Right lobe of liver (tissue), 6 donors: ENCODE data around the gene SOX8. TPM values are rescaled to one million over a fixed set of nuclear protein-coding genes. Genes with fewer than 3 reads are reported as not detected.

Experiments used
- ATAC-seq, 4 donors: fragments of 200-7000 bp; cut with Tn5 transposase; one replicate each; pipeline ENCODE4 v1.9.1; 2020; ENCODE audit warnings: mild to moderate bottlenecking in 4 of 4, moderate library complexity in 4 of 4
- DNase-seq, 3 donors: peaks; one replicate each; pipeline ENCODE4 v3.0.0-alpha.2; 2020
- H3K27ac ChIP-seq, 3 donors: fragments of 200-600 bp; one replicate each; pipeline ENCODE4 v1.8.0; 2022
- H3K27me3 ChIP-seq, 2 donors: fragments of 200-600 bp; one replicate each; pipeline ENCODE4 v1.8.0; 2022
- H3K36me3 ChIP-seq, 4 donors: fragments of 200-600 bp; sonication (generic) in 1 of 4; one replicate each; pipeline versions ENCODE4 v1.5.1 to v1.8.0; 2017 to 2022; ENCODE audit warnings: control low read depth in 1 of 4
- H3K4me1 ChIP-seq, 4 donors: fragments of 200-600 bp; sonication (generic) in 1 of 4; one replicate each; pipeline versions ENCODE4 v1.5.1 to v1.8.0; 2017 to 2022; ENCODE audit warnings: control low read depth in 1 of 4
- H3K4me3 ChIP-seq, 3 donors: fragments of 200-600 bp; one replicate each; pipeline ENCODE4 v1.8.0; 2022
- H3K9me3 ChIP-seq, 4 donors: fragments of 200-600 bp; sonication (generic) in 1 of 4; one replicate each; pipeline versions ENCODE4 v1.5.1 to v1.8.0; 2017 to 2022; ENCODE audit warnings: control low read depth in 1 of 4
- POLR2A ChIP-seq: fragments of 450-650 bp; IDR thresholded peaks from one replicate; pipeline ENCODE4 v1.6.1; 2017; ENCODE audit warnings: antibody characterized with exemption, mild to moderate bottlenecking
- WGBS: methylation state at CpG from one replicate; pipeline ENCODE4 v1.1.6; 2018; ENCODE audit warnings: low coverage, low lambda C conversion rate; ENCODE audit not compliant: insufficient coverage; ENCODE audit errors: missing lambda C conversion rate; 5-methylcytosine and 5-hydroxymethylcytosine counted together
- intact Hi-C, 2 donors: fragments of 100-400 bp; cut with DNase I; formaldehyde crosslinking; loops; one replicate each; pipeline versions ENCODE4 v1.11.2 to v1.14.1; 2022
- total RNA-seq, 6 experiments: library from RNA; depleted of rRNA in 2 of 6; stranded (reverse); fragments of >200 nt in 2 of 6; fragmentation: NEBNext Ultra II Directional in 3 of 6; extraction: Animal tissue kit (Norgen Biotek cat#: 25700) in 3 of 6; gene quantifications; one replicate each; pipeline versions ENCODE4 v1.1.0 to v1.2.4, GENCODE V29; 2016 to 2023
- TF ChIP-seq, protein P1 (sequence below), 4 donors: fragments of 200-600 bp in 3 of 4; fragments of 450-650 bp in 1 of 4; IDR thresholded peaks; one replicate each; pipeline versions ENCODE4 v1.5.1 to v1.8.0; 2016 to 2022; ENCODE audit warnings: antibody characterized with exemption in 4 of 4, mild to moderate bottlenecking in 2 of 4
- donor health status: DM: no; HTN: yes; CAD: no.
- donor health status: DM: no; HTN: no; CAD: no.
- donor health status: DM: no; HTN: no; CAD: no.
- donor health status: DM: no; HTN: yes; CAD: no.
- donor health status: DM: no; HTN: yes; CAD: no.

SOX8 gene
- total RNA-seq, 6 experiments from 2014 or later, result 0.07 to 0.13 (median 0.09) TPM; not detected in 3

- Histone ChIP-seq H3K27ac (no peak overlapping the region), H3K9me3 (no peaks in the 10 kb centered on the region), H3K27me3 (no peaks in the 10 kb centered on the region), H3K4me3 (no peak overlapping the region), H3K4me1 (no peaks in the 10 kb centered on the region), H3K36me3 (no peaks in the 10 kb centered on the region)
- WGBS, result no CpG with 5 or more reads among the region's 39 CpGs
- intact Hi-C loops, result no loop called here
- ATAC-seq (peak; percentile 18 to 35 (median 24)), DNase-seq (no peak)
- no peak for TF ChIP-seq POLR2A
- TF ChIP-seq, protein P1, sequence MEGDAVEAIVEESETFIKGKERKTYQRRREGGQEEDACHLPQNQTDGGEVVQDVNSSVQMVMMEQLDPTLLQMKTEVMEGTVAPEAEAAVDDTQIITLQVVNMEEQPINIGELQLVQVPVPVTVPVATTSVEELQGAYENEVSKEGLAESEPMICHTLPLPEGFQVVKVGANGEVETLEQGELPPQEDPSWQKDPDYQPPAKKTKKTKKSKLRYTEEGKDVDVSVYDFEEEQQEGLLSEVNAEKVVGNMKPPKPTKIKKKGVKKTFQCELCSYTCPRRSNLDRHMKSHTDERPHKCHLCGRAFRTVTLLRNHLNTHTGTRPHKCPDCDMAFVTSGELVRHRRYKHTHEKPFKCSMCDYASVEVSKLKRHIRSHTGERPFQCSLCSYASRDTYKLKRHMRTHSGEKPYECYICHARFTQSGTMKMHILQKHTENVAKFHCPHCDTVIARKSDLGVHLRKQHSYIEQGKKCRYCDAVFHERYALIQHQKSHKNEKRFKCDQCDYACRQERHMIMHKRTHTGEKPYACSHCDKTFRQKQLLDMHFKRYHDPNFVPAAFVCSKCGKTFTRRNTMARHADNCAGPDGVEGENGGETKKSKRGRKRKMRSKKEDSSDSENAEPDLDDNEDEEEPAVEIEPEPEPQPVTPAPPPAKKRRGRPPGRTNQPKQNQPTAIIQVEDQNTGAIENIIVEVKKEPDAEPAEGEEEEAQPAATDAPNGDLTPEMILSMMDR (IDR thresholded peaks at IDR 0.05), result no peak
These were observed 16.0 kb downstream of the SOX8 start for GRCh38 chr16:997440-998051.

GRCh38 chr16:998211-998610 lies 16.6 kb downstream of the SOX8 start:
- no peak for TF ChIP-seq POLR2A
- TF ChIP-seq, protein P1 (IDR thresholded peaks at IDR 0.05), result no peak
- Histone ChIP-seq H3K4me3 (no peak overlapping the region), H3K9me3 (no peaks in the 10 kb centered on the region), H3K4me1 (no peaks in the 10 kb centered on the region), H3K27ac (no peak overlapping the region), H3K36me3 (no peaks in the 10 kb centered on the region), H3K27me3 (no peaks in the 10 kb centered on the region)
- DNase-seq (no peak), ATAC-seq (no peak)
- intact Hi-C loops, result no loop called here
- 80% methylated on average over 4 of the region's 11 CpGs for WGBS

DNA sequence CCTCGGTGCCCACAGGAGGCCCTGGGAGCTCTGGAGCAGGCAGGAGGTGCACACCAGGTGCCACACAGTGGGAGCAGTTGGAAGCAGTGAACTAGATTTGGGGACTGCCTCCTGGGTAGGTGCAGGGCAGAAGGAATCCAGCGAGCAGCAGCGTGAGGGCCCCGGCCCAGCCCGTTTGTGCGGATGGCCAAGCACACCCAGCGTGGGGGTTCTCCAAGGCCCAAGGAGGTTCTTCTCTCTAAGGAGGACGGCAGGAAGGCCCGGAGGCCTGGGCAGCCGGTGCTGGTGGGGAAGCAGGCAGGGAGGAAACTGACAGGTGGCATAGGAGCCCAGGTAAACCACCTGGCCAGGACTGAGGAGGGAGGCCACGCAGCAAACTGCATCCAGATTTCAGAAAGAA lies 17.0 kb downstream of the SOX8 start:
- Histone ChIP-seq H3K36me3 (no peaks in the 10 kb centered on the region), H3K4me3 (no peak overlapping the region), H3K27ac (no peak overlapping the region), H3K4me1 (no peaks in the 10 kb centered on the region), H3K27me3 (no peaks in the 10 kb centered on the region), H3K9me3 (no peaks in the 10 kb centered on the region)
- ATAC-seq (no peak), DNase-seq (no peak)
- WGBS, result 43% methylated on average over 5 of the region's 11 CpGs
- TF ChIP-seq, protein P1 (IDR thresholded peaks at IDR 0.05), result no peak
- TF ChIP-seq POLR2A, result no peak
- intact Hi-C loops, result no loop called here

- intact Hi-C loops, result no loop called here
- Histone ChIP-seq H3K36me3 (no peaks in the 10 kb centered on the region), H3K4me1 (no peaks in the 10 kb centered on the region), H3K4me3 (no peak overlapping the region), H3K27me3 (no peaks in the 10 kb centered on the region), H3K27ac (no peak overlapping the region), H3K9me3 (no peaks in the 10 kb centered on the region)
- WGBS, result no CpG with 5 or more reads among the region's 11 CpGs
- ATAC-seq, result no peak
- TF ChIP-seq POLR2A, result no peak
- TF ChIP-seq, protein P1 (IDR thresholded peaks at IDR 0.05), result no peak
- no peak for DNase-seq
These were observed 18.1 kb downstream of the SOX8 start for GRCh38 chr16:999677-1000076.
